ENCODE measurements around the gene CACNA2D3. TPM values are rescaled to one million over a fixed set of nuclear protein-coding genes. Genes with fewer than 3 reads are reported as not detected.

The CACNA2D3 gene
- total RNA-seq, 4 donors from 2014 or later: 0.30 to 9.6 (median 3.9) TPM

- WGBS, 2 donors: 63 to 65% methylated on average over 5 of the region's 5 CpGs
Measured at GRCh38 chr3:54202651-54203248, 80.4 kb downstream of the CACNA2D3 start.

GRCh38 chr3:54206874-54207273, 84.5 kb downstream of the CACNA2D3 start:
- no peaks in the 10 kb centered on the region for H3K36me3 ChIP-seq
- H3K27me3 ChIP-seq: no peaks in the 10 kb centered on the region
- DNase-seq (ENCODE audit: low spot score in 2 of 2): no peak
- no peaks in the 10 kb centered on the region for H3K4me1 ChIP-seq
- H3K9me3 ChIP-seq: no peaks in the 10 kb centered on the region
- 89 to 90% methylated on average over 1 of the region's 1 CpG for WGBS, 2 donors
- no peak overlapping the region for H3K27ac ChIP-seq
- TF ChIP-seq EP300 (IDR thresholded peaks at IDR 0.05) (no peak), POLR2A (IDR thresholded peaks at IDR 0.05) (no peak)
- TF ChIP-seq, protein P1, sequence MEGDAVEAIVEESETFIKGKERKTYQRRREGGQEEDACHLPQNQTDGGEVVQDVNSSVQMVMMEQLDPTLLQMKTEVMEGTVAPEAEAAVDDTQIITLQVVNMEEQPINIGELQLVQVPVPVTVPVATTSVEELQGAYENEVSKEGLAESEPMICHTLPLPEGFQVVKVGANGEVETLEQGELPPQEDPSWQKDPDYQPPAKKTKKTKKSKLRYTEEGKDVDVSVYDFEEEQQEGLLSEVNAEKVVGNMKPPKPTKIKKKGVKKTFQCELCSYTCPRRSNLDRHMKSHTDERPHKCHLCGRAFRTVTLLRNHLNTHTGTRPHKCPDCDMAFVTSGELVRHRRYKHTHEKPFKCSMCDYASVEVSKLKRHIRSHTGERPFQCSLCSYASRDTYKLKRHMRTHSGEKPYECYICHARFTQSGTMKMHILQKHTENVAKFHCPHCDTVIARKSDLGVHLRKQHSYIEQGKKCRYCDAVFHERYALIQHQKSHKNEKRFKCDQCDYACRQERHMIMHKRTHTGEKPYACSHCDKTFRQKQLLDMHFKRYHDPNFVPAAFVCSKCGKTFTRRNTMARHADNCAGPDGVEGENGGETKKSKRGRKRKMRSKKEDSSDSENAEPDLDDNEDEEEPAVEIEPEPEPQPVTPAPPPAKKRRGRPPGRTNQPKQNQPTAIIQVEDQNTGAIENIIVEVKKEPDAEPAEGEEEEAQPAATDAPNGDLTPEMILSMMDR (IDR thresholded peaks at IDR 0.05): no peak
- no peak overlapping the region for H3K4me3 ChIP-seq

More at GRCh38 chr3:54202651-54203248, 80.4 kb downstream of the CACNA2D3 start:
- no peak overlapping the region for H3K4me3 ChIP-seq
- DNase-seq (ENCODE audit: low spot score in 2 of 2): no peak
- H3K27me3 ChIP-seq: no peaks in the 10 kb centered on the region
- H3K9me3 ChIP-seq: no peaks in the 10 kb centered on the region
- H3K36me3 ChIP-seq: no peaks in the 10 kb centered on the region
- no peak overlapping the region for H3K27ac ChIP-seq
- TF ChIP-seq EP300 (IDR thresholded peaks at IDR 0.05): no peak
- TF ChIP-seq, protein P1 (IDR thresholded peaks at IDR 0.05): no peak
- H3K4me1 ChIP-seq: no peaks in the 10 kb centered on the region

DNA sequence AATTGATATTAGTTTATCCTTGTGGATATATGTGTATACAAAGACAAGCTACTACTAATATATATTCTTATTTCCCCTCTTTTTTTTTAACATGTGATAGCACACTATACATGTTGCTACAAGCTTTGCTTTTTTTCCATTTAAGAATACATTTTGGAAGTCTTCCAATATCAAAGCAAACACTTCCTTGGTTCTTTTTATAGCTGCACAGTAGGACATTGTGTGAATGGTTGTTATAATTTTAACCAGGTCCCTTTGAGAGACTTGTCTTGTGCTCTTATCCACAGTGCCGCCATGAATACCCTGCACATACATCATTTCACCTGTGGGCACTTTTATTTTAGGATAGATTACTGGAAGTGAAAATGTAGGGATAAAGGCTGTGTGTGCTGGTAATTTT, 88.7 kb downstream of the CACNA2D3 start:
- no peak overlapping the region for H3K4me3 ChIP-seq
- WGBS, 2 donors: 28 to 42% methylated on average over 1 of the region's 1 CpG
- no peaks in the 10 kb centered on the region for H3K36me3 ChIP-seq
- H3K27me3 ChIP-seq: no peaks in the 10 kb centered on the region
- no peak for DNase-seq (ENCODE audit: low spot score in 2 of 2)
- H3K9me3 ChIP-seq: peaks cover 0 to 6% (median 0%) of the 10 kb centered on the region in 4 donors
- no peaks in the 10 kb centered on the region for H3K4me1 ChIP-seq
- H3K27ac ChIP-seq: no peak overlapping the region
- TF ChIP-seq EP300 (IDR thresholded peaks at IDR 0.05) (no peak), POLR2A (IDR thresholded peaks at IDR 0.05) (no peak)
- TF ChIP-seq, protein P1 (IDR thresholded peaks at IDR 0.05): no peak

GRCh38 chr3:54212723-54213122, 90.4 kb downstream of the CACNA2D3 start:
- Histone ChIP-seq H3K27me3 (no peaks in the 10 kb centered on the region), H3K4me1 (no peaks in the 10 kb centered on the region), H3K9me3 (peaks cover 0 to 6% (median 0%) of the 10 kb centered on the region in 4 donors), H3K4me3 (no peak overlapping the region), H3K36me3 (no peaks in the 10 kb centered on the region), H3K27ac (no peak overlapping the region)
- no peak for TF ChIP-seq POLR2A (IDR thresholded peaks at IDR 0.05)
- DNase-seq (ENCODE audit: low spot score in 2 of 2): no peak
- WGBS, 2 donors: 93 to 100% methylated on average over 1 of the region's 1 CpG

DNA sequence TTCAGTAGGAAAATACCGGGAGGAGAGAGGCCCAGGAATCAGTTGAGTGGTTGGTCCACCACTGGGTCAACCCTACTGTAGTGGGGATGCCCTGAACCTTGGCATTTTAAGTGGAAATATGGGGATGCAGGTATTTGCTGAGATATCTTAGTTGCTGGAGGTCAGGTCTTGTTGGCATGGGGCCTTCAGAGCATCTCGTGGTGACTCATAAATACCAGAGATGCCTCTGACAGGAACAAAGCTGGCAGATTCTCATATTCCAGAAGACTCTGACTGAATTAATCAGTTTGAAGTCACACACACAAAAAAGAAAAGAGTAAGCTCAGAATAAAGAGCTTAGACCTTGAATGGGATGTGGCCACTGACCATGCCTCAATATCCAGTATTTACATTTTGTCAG, 91.6 kb downstream of the CACNA2D3 start:
- 61 to 70% methylated on average over 2 of the region's 2 CpGs for WGBS, 2 donors
- Histone ChIP-seq H3K4me3 (no peak overlapping the region), H3K27me3 (no peaks in the 10 kb centered on the region), H3K27ac (no peak overlapping the region), H3K9me3 (peaks cover 0 to 12% (median 0%) of the 10 kb centered on the region in 4 donors), H3K4me1 (no peaks in the 10 kb centered on the region), H3K36me3 (no peaks in the 10 kb centered on the region)
- TF ChIP-seq EP300 (IDR thresholded peaks at IDR 0.05) (no peak), POLR2A (IDR thresholded peaks at IDR 0.05) (no peak)
- TF ChIP-seq, protein P1 (IDR thresholded peaks at IDR 0.05): no peak
- DNase-seq (ENCODE audit: low spot score in 2 of 2): no peak

Measured in tibial nerve (tissue), 4 donors.